Panc1 (cell line): ENCODE data around the gene F11R.

Source experiments
- SIN3A ChIP-seq: IDR thresholded peaks from 2 replicates; pipeline ENCODE4 v1.6.1; 2012; ENCODE audit warnings: low read depth, mild to moderate bottlenecking, low read length, moderate library complexity, borderline replicate concordance; ENCODE audit not compliant: insufficient read depth
- TCF7L2 ChIP-seq: IDR thresholded peaks from 2 replicates; pipeline ENCODE4 v1.6.1; 2011; ENCODE audit warnings: mild to moderate bottlenecking, low read depth, low read length, inconsistent platforms
- TF ChIP-seq, protein P1 (sequence below): fragments of 450-650 bp; IDR thresholded peaks from 2 replicates; pipeline ENCODE4 v1.5.1; 2017; ENCODE audit warnings: mild to moderate bottlenecking
- TF ChIP-seq, protein P2 (sequence below), 2 experiments: IDR thresholded peaks; 2 replicates each; pipeline ENCODE4 v1.6.1; 2011 to 2012; ENCODE audit warnings: low read depth in 2 of 2, control low read depth in 1 of 2, low read length in 1 of 2, mild to moderate bottlenecking in 1 of 2, moderate library complexity in 1 of 2; ENCODE audit not compliant: insufficient read depth in 1 of 2

- TF ChIP-seq, protein P1, sequence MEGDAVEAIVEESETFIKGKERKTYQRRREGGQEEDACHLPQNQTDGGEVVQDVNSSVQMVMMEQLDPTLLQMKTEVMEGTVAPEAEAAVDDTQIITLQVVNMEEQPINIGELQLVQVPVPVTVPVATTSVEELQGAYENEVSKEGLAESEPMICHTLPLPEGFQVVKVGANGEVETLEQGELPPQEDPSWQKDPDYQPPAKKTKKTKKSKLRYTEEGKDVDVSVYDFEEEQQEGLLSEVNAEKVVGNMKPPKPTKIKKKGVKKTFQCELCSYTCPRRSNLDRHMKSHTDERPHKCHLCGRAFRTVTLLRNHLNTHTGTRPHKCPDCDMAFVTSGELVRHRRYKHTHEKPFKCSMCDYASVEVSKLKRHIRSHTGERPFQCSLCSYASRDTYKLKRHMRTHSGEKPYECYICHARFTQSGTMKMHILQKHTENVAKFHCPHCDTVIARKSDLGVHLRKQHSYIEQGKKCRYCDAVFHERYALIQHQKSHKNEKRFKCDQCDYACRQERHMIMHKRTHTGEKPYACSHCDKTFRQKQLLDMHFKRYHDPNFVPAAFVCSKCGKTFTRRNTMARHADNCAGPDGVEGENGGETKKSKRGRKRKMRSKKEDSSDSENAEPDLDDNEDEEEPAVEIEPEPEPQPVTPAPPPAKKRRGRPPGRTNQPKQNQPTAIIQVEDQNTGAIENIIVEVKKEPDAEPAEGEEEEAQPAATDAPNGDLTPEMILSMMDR: no peak
- TF ChIP-seq TCF7L2: no peak
- TF ChIP-seq, protein P2, sequence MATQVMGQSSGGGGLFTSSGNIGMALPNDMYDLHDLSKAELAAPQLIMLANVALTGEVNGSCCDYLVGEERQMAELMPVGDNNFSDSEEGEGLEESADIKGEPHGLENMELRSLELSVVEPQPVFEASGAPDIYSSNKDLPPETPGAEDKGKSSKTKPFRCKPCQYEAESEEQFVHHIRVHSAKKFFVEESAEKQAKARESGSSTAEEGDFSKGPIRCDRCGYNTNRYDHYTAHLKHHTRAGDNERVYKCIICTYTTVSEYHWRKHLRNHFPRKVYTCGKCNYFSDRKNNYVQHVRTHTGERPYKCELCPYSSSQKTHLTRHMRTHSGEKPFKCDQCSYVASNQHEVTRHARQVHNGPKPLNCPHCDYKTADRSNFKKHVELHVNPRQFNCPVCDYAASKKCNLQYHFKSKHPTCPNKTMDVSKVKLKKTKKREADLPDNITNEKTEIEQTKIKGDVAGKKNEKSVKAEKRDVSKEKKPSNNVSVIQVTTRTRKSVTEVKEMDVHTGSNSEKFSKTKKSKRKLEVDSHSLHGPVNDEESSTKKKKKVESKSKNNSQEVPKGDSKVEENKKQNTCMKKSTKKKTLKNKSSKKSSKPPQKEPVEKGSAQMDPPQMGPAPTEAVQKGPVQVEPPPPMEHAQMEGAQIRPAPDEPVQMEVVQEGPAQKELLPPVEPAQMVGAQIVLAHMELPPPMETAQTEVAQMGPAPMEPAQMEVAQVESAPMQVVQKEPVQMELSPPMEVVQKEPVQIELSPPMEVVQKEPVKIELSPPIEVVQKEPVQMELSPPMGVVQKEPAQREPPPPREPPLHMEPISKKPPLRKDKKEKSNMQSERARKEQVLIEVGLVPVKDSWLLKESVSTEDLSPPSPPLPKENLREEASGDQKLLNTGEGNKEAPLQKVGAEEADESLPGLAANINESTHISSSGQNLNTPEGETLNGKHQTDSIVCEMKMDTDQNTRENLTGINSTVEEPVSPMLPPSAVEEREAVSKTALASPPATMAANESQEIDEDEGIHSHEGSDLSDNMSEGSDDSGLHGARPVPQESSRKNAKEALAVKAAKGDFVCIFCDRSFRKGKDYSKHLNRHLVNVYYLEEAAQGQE (IDR thresholded peaks at IDR 0.05; ENCODE audit: insufficient read depth in 1 of 2, low read depth in 2 of 2, low read length in 1 of 2): no peak
- TF ChIP-seq SIN3A: no peak
Measured at GRCh38 chr1:161020509-161021164, at the start of gene F11R.
